HG03432 (cell line): ENCODE measurements around the gene PODXL.
"Not testable (repeated sequence)": the region's sequence is repeated elsewhere in the genome, so short reads cannot be mapped to it uniquely, and the experiment has no call there.

Experiments
- ATAC-seq: cut with Tn5 transposase; IDR thresholded peaks from one replicate; pipeline ENCODE4 v1.9.1; 2021; ENCODE audit warnings: mild to moderate bottlenecking, moderate library complexity; ENCODE audit not compliant: unreplicated experiment

PODXL gene

DNA sequence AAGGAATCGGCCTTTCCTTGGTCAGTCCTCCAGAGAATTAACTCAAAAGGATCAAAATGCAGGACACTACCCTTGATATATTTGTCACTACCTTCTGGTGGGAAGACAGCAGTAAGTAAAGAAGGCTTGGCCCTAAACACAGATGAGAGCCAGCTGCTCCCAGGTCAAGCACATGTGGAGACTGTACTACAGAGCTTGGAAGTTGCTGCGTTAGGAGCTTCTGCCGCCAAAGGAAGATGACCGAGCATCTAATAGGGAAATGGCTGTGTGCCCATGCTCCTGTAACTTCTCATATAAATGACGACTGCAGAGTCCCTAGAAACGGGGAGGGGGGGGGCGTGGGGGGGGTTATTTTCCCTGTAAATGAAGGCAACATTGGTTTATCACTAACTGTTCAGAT is 59.0 kb downstream of the PODXL start:
- ATAC-seq: no peak

DNA sequence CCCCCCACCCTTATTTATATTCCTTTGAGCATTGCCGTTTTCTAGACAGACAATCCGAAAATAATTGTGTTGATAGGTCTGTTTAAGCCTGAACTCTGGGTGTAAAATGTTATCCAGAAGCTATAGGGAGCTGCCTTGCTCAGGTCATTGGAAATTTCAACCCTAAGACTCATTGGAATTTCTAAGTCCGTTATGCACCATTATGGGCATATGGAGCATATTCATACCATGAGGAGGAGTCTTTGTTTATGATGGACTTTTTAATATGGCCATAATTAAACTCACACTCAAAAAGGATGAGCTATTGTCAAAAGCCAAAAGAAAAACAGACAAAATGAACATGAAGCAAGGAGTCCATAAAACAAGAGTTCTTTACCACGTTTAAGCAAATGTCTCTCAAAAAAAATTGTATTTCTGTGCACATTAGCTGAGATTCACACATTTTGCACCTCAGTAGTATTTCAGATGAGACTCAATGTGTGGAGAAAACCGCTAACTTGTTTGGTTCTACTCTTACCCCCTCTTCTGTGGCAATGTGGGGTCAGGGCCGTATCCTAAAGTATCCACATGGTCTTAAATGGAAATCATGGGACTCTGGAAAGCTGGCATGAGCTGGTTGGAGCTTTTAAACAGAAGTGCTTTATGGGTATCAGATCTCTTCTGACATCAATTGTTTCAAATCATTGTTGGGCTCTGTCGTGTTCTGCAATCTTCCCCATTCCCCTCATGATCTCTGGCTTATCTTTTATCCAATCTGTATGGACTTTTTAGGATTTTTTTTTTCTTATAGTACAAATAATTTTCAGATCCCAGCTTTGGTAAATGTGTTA is 60.5 kb downstream of the PODXL start:
- no peak for ATAC-seq

DNA sequence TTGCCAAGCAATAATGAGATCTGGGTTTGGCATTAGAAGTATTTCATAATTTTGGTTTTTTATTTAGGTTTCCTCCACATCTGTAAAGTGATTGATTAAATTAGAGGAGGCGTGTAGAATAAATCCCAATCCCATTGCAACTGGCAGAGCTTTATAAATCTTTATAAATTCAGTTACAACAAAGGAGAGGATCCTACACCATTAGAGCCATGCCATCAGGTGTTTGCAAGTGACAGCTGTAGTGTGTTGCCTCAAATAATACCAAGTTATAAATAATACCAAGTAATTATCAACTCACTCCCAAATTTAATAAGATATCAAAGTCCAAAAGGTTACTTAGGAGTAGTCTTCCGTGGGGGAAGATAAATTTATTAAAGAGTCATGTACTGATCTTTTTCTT is 62.2 kb downstream of the PODXL start:
- no peak for ATAC-seq

DNA sequence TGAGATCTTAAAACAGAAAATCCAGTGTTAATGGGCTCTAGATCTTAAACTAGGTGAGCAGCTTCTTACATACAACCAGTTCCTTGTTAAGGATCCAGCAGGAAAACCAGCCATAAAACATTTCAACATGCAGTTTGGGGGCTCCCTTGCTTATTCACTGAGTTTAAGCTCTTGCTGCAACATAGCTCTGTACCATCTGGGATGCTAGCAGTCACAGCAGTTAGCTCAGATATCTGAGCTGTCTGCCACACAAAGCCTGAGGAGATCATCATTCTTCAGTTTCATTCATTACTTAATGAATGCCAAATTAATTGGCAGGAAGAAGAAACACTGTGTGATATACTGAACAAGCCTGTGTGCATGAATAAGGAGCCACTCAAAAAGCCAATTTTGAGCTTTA is 62.8 kb downstream of the PODXL start:
- ATAC-seq: no peak

DNA sequence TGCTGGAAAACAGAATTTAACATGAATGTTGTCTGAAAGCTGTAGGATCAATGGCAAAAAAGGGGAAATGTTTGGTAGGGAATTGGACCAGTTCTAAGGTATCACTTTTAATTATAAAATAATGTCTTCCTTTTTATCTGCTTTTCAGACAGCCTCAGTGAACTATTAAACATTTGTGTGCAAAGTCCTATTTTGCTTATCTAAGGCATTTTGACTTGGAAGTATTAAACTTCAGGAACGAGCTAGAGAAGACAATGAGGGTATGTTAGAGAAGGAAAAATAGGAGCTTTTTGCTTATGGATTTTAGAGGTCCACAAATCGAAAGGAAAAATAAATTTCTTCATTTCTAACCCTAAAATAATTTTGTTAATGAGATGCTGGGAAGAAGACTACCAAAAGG is 63.3 kb downstream of the PODXL start:
- no peak for ATAC-seq

DNA sequence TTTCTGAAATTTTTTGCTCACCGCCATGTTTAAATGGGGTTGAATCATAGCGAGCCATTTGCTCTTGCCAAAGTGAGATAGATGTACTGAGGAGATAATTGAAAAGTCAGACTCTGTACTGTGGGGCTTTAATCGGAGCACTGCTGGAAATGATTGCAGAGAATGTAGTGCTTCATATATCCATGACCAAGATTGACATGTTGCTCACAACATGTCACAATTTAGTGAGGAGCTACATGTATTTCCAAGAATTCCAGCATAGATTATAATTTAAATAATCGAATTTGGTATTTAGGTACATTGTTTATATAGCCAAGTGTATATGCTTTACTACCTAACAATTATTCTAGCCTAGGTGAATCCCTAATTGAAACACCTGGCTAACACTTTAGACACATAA is 66.5 kb downstream of the PODXL start:
- no peak for ATAC-seq

DNA sequence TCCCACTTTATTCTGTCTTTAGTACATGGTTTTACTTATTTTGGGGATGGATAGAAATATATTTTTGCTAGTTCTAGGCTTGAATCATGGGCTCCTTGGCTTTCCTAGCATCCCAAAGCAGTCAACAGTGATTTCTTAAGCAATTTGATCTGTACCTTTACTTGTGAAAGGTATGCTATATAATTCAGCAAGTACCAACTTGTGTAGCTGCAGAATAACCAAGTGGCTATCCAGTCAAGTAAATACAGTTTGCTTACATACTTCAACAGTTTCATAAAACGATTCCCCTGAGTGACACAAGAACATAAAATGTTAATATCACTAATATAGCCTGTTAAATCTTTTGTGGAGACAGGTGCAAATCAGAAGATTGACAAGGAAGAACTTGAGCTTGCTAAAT is 67.2 kb downstream of the PODXL start:
- no peak for ATAC-seq

DNA sequence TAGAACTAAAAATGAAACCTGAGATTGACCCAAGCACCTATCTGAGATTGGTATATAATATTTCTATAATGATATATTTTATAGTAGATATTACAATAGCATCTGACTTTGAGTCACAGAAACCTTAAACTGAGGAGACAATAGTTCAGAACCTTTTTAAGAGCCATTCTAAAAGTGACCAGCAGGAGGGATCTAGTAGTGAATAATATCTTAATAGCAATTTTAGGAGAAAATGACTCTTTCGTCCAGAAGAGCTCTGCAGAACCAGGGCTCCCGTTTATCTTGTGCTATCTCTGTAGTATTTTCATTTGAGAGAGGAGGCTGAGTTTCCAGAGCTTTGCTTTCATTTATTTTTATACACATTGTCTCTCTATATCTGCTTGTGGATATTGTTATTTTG is 68.1 kb downstream of the PODXL start:
- no peak for ATAC-seq

DNA sequence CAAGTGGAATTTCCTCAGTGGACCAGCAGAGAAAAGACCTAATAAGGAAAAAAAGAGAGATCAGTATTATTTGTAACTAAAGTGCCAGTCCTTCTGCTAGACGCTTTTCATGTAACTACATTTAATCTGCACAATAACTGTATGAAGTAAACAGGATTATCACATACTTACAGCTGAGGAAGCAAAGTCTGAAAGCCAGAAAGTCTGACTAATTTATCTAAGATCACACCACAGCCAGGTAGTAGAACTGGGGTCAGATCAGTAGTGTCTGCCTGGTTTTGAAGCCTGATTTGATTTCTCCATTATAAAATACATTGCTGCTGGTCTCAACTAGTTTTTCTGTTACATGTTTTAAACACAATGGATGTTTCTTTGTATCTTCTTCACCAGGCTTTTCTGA is 69.2 kb downstream of the PODXL start:
- ATAC-seq: no peak

DNA sequence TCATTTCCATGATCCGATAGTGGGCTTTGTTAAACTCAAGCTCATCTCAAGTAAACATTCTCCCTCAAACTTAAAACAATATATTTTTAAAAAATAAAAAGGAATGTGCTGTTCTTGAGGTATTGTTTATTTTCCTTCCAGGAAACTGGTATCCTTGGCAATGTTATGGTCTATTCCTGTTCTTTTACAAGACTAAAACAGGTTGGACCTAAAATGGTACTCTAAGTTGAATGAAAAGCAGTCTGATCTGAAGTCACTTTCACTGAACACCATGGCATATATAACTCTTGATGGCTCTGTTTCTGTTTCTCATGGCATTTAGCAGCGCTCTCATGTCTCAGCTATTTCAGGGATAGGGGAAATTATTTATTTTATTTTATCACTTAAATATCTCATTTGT is 70.1 kb downstream of the PODXL start:
- no peak for ATAC-seq

DNA sequence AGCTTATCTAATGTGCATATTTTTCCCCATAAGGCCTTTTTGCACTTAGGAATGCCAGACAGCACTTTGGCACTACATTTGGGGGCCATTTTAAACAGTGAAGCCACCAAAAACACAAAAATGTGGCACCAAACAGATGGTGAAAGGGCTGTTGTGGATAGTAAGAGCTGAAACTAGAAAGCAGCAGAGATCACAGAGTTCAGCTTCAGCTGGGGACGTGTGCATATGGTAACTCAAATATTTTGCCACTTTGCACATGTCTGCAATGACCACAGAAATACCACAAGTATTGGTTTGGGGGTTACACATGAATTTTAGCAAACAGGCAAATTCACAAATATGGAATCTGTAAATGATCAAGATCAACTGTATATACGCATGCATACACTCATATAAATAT is 72.8 kb downstream of the PODXL start:
- no peak for ATAC-seq

DNA sequence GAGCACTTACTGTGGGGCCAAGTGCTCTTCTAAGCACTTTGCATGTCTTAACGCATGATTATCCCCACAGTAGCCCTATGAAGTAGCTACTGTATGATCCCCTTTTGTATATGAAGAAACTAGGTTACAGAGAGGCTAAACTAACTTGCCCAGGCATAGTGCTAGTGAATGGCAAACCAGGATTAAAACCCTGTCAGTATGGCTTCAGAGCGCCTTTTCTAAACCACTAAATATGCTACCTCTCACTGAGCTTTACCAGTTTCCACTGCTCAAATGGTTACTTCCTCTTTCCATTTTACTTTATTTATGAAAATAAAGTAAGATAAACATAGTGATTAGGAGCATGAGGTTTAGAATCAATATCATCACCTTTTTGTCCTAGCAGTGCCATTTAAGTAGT is 73.6 kb downstream of the PODXL start:
- ATAC-seq: peak; percentile 46

DNA sequence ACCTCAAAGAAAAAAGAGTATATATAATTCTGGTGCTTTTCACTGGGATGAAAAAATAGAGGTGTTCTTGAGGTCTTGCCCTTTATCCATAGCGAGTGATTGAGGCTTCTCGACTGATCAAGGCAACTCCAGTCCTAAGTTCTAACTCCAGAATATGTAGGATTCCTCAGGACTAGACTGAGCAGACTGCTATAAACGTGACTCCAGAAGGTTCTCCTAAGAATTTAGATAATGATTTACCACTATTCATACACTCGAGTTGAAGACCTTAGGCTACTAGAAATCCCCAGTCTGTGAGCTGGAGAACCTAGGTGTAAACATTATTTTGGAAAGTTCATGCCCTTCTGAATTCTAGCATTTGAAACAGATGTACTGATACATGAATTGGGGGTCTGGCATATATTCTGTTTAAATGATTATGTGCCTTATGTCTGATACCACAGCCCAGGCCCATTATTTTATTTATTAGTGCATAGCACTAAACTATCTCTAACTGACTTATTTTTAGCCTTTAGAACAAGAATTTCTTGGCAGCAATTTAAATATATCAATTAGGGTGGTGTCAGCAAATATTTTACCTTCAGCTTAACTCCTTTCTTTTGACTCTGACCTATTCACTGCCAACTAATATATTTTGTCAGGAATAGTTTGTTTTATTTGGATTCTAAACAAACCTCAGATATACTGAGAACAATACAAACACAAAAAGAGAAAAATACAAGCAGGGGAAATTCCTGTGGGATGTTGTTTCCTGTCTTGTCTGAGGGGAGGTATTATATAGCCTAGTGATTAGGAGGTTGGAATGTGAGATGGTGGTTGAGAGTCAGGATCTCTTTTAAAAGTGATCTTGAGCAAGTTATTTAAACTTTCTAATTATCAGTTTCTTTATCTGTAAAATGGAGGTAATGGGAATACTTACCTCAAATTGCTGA is 75.8 kb downstream of the PODXL start:
- ATAC-seq: no peak

DNA sequence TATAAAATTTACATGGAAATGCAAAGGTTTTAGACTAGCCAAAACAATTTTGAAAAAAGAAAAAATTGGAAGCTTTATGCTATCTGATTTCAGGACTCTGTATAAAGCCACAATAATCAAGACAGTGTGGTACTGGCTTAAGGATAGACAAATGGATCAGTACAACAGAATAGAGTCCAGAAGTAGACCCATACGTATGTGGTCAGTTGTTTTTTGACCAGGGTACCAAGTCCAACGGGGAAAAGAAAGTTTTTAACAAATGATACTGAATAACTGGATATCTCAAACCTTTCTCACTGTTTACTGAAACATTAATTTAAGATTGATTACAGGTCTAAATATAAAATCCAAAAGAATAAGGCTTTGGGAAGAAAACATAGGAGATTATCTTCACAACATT is 79.7 kb downstream of the PODXL start:
- no peak for ATAC-seq

DNA sequence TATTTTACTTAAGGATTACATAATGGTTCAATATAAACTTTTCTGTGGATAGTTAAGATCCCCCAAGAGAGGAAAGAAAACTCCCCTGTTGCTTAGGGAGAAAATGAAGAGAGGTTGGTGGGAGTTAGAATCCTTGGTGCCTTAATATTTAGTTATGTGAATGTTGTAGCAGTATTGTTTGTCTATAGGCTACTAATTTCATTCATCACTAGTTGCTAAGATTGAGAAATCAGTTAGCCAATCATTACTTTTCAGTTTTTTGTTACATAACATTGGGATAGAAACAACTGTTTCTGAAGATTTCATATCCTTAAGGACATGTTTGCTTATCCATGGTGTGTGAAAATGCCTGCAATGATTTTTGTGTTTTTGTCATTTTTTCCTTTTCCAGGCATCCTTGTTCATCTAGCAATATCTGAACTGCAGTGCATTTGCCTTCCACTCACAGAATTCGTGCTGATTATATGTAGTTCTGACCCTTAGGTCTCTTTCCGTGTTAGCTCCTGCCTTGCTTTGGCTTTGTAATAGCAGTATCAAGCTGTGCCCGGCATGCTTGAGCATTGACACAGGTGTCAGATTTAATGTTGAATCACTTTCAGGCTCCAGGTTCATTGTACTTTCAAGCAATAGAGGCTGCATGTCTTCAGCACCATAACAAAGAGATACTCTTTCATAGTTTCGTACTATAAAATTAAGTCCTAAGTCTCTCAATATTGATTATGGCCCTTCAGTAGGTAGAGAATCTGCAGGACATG is 85.0 kb downstream of the PODXL start:
- ATAC-seq: no peak

DNA sequence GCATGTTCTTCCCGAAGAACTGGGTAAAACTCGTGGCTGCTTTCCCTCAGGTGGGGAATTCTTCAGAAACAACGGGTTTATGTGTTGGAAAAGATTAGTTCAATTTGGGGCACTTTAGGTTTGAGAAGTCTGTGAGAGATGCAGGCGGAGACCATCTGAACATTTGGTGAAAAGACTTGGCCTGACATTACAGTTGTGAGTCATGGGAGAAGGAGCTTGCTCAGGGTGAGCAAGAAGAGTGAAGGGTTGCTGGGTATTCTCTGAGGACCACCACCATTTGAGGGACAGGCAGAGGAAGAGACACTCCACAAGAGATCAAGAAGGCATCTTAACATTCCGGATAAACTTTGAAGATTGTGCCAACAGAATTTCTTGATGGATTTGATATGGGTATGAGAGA is 88.6 kb downstream of the PODXL start:
- no peak for ATAC-seq

DNA sequence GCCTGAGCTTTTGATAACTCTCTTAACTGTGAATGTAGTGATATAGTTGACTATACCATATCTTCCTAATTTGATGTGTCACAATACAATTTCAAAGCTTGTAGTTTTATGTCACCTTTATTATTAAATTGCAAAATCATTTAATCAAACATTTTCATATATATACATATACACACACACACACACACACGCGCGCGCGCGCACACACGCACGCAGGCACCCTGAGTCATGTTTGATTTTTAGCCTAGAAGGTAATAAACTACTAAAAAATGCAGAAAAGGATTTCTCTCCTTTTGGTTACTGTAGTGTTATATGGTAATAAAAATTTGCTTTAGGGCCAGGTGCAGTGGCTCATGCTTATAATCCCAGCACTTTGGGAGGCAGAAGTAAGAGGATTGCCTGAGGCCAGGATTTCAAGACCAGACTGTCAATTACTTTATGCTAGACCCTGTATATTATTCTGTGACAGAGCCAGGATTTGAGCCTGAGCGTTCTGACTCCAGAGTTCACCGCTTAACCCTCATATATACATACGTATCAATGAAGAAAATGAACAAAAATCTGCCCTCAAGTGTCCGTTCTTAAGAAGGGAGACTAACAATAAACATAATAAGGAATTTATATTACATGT is 89.6 kb downstream of the PODXL start:
- ATAC-seq: no peak

DNA sequence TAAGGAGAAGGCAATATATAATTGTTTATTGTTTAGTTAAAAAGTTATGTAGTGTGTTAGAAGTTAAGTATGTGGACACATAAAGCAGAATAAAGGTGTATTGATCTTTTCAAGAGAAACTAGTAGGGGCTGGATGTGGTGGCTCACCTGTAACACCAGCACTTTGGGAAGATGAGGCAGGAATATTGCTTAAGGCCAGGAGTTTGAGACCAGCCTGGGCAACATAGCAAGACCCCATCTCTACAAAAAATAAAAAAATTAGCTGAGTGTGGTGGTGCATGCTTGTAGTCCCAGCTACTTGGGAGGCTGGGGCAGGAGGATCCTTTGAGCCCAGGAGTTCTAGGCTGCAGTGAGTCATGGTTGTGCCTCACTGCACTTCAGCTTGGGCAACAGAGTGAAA is 93.7 kb downstream of the PODXL start:
- not testable (repeated sequence) for ATAC-seq

DNA sequence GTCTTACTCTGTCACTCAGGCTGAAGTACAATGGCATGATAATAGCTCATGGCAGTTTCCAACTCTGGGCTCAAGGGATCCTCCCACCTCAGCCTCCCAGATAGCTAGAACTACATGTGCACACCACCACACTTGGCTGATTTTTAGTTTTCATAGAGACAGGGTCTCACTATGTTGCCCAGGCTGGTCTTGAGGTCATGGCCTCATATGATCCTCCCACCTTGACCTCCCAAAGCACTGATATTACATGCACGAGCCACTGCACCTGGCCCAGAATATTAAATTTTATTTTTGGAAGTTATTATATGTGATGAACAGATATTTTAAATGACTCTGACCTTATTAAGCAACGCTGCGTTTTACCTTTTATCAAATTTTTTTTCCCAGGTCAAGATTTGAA is 94.4 kb downstream of the PODXL start:
- no peak for ATAC-seq

DNA sequence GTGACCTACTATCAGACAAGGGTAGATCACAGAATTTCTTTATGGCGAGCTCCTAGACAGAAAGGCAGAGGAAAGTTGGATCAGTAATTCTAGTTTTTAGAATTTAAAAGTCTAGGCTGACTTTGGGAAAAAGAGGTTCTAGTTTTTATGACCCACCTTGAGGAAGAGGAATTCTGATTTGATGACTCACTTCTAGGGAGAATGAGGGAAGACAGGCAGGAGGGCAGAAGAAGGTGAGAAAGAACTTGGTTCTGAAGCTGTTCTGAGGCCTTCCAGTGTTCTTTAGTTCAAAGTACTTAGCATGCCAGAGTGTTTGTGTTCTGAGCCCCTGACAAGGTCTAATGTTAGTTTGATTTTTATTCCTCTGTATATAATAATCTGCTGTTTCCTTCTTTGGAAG is 97.2 kb downstream of the PODXL start:
- ATAC-seq: no peak

DNA sequence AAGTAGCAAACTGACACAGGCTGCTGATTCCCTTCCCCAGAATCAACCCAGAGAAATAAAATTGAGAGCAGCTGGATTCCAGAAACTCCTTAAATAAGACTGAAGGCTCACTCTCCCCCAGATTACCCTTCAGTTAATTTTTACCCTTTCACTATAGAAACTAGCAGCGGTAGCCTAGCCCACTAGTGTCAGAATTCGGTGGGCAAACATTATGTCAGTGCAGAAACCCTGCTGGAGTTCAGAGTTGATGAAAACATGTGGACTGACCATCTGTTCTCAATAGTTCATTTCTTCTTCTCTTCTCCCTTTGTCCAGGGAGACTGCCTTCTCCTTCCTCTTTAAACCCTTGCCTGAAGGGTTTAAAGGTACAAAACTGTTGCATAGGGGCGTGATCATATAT is 100.1 kb downstream of the PODXL start:
- no peak for ATAC-seq
